Measurements from ENCODE around the gene MAML2. TPM values are rescaled to one million over a fixed set of nuclear protein-coding genes. Genes with fewer than 3 reads are reported as not detected.

The MAML2 gene
- total RNA-seq, 1 experiment from 2014 or later = 2.9 TPM

DNA sequence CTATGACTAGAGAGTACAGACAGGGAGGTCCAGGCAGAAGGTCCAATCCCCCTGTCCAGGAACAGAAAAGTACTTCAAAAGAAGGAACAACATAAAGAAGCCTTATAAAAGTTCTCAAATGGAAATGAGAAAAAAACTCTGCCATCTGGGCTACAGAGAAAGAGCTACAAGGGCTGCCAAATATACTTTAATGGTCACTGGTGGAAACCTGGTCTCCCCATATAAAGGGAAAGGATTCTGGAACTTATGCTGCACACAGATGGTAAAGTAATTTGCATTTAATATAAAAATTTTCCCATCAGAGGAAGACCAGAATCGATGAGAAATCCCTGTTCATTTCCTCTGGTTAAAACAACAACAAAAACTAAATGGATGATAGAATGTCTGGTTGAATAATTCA lies 299.7 kb downstream of the MAML2 start:
- no peaks in the 10 kb centered on the region for H3K27me3 ChIP-seq (ENCODE audit: control insufficient read depth, insufficient read depth, low read length)
- no peaks in the 10 kb centered on the region for H3K9me3 ChIP-seq (ENCODE audit: control insufficient read depth, insufficient read depth, low read depth, low read length)
- BruUV-seq (replicated peaks) = no TSS peak
- H3K36me3 ChIP-seq (ENCODE audit: control insufficient read depth, insufficient read depth, low read length) = no peaks in the 10 kb centered on the region
- H3K4me1 ChIP-seq (ENCODE audit: control insufficient read depth, insufficient read depth, low read length) = no peaks in the 10 kb centered on the region
- ChIA-PET POLR2A (interaction anchor here (1.2 kb wide), 1 partner anchor 200 kb away, joined by 9 read pairs; no protein-coding TSS in a partner anchor), CTCF (no interaction called here)
- no peak overlapping the region for H3K27ac ChIP-seq (ENCODE audit: low read length)
- intact Hi-C loops (cut with micrococcal nuclease; ENCODE audit: unreplicated experiment) (no loop called here), in situ Hi-C loops (cut with HindIII; ENCODE audit: low pct_unique_long_range_greater_than_20kb, low sequenced_read_pairs) (no loop called here)
- ATAC-seq (no peak), DNase-seq (ENCODE audit: low read depth, low spot score) (no peak)
- H3K4me3 ChIP-seq (ENCODE audit: low read depth in 2 of 2, low read length in 2 of 2) = no peak overlapping the region
- TF ChIP-seq, protein P1, sequence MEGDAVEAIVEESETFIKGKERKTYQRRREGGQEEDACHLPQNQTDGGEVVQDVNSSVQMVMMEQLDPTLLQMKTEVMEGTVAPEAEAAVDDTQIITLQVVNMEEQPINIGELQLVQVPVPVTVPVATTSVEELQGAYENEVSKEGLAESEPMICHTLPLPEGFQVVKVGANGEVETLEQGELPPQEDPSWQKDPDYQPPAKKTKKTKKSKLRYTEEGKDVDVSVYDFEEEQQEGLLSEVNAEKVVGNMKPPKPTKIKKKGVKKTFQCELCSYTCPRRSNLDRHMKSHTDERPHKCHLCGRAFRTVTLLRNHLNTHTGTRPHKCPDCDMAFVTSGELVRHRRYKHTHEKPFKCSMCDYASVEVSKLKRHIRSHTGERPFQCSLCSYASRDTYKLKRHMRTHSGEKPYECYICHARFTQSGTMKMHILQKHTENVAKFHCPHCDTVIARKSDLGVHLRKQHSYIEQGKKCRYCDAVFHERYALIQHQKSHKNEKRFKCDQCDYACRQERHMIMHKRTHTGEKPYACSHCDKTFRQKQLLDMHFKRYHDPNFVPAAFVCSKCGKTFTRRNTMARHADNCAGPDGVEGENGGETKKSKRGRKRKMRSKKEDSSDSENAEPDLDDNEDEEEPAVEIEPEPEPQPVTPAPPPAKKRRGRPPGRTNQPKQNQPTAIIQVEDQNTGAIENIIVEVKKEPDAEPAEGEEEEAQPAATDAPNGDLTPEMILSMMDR (IDR thresholded peaks at IDR 0.05) = no peak
- TF ChIP-seq SIN3A (IDR thresholded peaks at IDR 0.05; ENCODE audit: borderline replicate concordance, insufficient read depth, low read depth, low read length) (no peak), POLR2AphosphoS5 (IDR thresholded peaks at IDR 0.05; ENCODE audit: low read depth, low read length) (no peak), TCF7L2 (IDR thresholded peaks at IDR 0.05; ENCODE audit: low read depth, low read length) (no peak)
- TF ChIP-seq, protein P2, sequence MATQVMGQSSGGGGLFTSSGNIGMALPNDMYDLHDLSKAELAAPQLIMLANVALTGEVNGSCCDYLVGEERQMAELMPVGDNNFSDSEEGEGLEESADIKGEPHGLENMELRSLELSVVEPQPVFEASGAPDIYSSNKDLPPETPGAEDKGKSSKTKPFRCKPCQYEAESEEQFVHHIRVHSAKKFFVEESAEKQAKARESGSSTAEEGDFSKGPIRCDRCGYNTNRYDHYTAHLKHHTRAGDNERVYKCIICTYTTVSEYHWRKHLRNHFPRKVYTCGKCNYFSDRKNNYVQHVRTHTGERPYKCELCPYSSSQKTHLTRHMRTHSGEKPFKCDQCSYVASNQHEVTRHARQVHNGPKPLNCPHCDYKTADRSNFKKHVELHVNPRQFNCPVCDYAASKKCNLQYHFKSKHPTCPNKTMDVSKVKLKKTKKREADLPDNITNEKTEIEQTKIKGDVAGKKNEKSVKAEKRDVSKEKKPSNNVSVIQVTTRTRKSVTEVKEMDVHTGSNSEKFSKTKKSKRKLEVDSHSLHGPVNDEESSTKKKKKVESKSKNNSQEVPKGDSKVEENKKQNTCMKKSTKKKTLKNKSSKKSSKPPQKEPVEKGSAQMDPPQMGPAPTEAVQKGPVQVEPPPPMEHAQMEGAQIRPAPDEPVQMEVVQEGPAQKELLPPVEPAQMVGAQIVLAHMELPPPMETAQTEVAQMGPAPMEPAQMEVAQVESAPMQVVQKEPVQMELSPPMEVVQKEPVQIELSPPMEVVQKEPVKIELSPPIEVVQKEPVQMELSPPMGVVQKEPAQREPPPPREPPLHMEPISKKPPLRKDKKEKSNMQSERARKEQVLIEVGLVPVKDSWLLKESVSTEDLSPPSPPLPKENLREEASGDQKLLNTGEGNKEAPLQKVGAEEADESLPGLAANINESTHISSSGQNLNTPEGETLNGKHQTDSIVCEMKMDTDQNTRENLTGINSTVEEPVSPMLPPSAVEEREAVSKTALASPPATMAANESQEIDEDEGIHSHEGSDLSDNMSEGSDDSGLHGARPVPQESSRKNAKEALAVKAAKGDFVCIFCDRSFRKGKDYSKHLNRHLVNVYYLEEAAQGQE (IDR thresholded peaks at IDR 0.05; ENCODE audit: insufficient read depth in 1 of 2, low read depth in 2 of 2, low read length in 1 of 2) = no peak

DNA sequence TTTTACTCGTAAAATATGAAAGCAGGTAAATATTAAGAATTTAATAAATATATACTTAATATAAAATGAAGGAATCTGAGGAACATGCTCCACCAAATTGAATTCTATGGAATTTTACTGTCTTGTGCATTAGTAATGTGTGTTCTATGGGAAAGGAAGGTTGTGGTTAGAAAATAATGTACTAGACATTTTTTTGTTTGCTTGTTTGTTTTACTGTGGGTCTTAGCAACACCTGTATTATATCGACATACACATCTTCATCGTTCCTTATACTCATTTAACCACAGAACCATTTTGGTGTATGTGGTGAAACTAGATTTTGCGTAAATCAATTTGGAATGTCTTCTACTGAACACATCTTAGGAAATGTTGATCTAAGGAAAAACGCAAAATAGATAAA lies 304.9 kb downstream of the MAML2 start:
- in situ Hi-C loops (cut with HindIII; ENCODE audit: low pct_unique_long_range_greater_than_20kb, low sequenced_read_pairs) (no loop called here), intact Hi-C loops (cut with micrococcal nuclease; ENCODE audit: unreplicated experiment) (no loop called here)
- Histone ChIP-seq H3K4me3 (ENCODE audit: low read depth in 2 of 2, low read length in 2 of 2) (no peak overlapping the region), H3K9me3 (ENCODE audit: control insufficient read depth, insufficient read depth, low read depth, low read length) (no peaks in the 10 kb centered on the region), H3K27me3 (ENCODE audit: control insufficient read depth, insufficient read depth, low read length) (no peaks in the 10 kb centered on the region), H3K27ac (ENCODE audit: low read length) (no peak overlapping the region), H3K36me3 (ENCODE audit: control insufficient read depth, insufficient read depth, low read length) (no peaks in the 10 kb centered on the region), H3K4me1 (ENCODE audit: control insufficient read depth, insufficient read depth, low read length) (peaks cover 9% of the 10 kb centered on the region; the same call in 1 of the 2 replicates)
- ChIA-PET CTCF (no interaction called here), POLR2A (no interaction called here)
- TF ChIP-seq, protein P1 (IDR thresholded peaks at IDR 0.05) = no peak
- no peak for TF ChIP-seq TCF7L2 (IDR thresholded peaks at IDR 0.05; ENCODE audit: low read depth, low read length)
- no peak for TF ChIP-seq SIN3A (IDR thresholded peaks at IDR 0.05; ENCODE audit: borderline replicate concordance, insufficient read depth, low read depth, low read length)
- TF ChIP-seq POLR2AphosphoS5 (IDR thresholded peaks at IDR 0.05; ENCODE audit: low read depth, low read length) = no peak
- TF ChIP-seq, protein P2 (IDR thresholded peaks at IDR 0.05; ENCODE audit: insufficient read depth in 1 of 2, low read depth in 2 of 2, low read length in 1 of 2) = no peak
- no peak for ATAC-seq
- no peak for DNase-seq (ENCODE audit: low read depth, low spot score)
- no TSS peak for BruUV-seq (replicated peaks)

Data from Panc1 (cell line).